DMS79 treated with DMSO at 0.1 percent for 48 hours (cell line): Measurements from ENCODE around the gene ENTPD8.
A peak's percentile ranks its signal among the peaks of the same experiment; 100 is the strongest.
"Not testable (repeated sequence)": the region's sequence is repeated elsewhere in the genome, so short reads cannot be mapped to it uniquely, and the experiment has no call there.

Source experiments
- DNase-seq: peaks from one replicate; lab custom pipeline; 2025; lab: John Stamatoyannopoulos, UW

ENTPD8 gene

GRCh38 chr9:137458194-137459151 is 17.3 kb upstream of the ENTPD8 start:
- DNase-seq = peak; percentile 15

GRCh38 chr9:137457406-137458193 is 16.4 kb upstream of the ENTPD8 start:
- DNase-seq = no peak

GRCh38 chr9:137456864-137457405 is 15.8 kb upstream of the ENTPD8 start:
- DNase-seq = no peak

GRCh38 chr9:137456061-137456863 is 15.1 kb upstream of the ENTPD8 start:
- no peak for DNase-seq

DNA sequence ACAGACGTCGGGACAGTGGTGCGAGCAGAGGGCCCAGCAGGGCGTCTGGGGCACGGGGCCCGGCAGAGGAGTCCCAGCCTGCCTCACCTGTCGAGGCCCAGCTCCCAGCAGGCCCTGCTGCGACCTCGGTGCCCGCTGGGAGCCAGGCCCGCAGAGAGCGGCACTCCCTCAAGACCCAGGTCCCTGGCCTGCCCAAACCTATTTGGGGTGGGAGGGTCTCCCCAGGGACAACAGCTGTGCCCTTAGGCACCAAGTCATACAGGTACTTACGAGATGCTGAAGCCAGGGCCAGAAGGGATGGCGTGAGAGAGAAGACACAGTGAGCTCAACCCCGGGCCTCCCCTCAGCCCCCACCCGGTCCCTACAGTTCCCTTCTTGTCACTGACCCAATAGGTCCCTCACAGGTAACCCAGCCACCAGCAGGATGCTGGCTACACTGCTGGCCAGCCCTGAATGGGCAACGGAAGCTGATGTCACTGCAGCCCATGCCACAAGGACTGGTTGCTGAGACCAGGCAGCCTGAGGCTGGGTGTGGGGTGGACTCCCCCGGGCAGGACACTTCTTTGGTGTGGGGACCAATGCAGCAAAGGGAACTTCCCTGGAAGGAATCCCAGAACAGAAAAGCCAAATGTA is 14.3 kb upstream of the ENTPD8 start:
- DNase-seq = no peak

DNA sequence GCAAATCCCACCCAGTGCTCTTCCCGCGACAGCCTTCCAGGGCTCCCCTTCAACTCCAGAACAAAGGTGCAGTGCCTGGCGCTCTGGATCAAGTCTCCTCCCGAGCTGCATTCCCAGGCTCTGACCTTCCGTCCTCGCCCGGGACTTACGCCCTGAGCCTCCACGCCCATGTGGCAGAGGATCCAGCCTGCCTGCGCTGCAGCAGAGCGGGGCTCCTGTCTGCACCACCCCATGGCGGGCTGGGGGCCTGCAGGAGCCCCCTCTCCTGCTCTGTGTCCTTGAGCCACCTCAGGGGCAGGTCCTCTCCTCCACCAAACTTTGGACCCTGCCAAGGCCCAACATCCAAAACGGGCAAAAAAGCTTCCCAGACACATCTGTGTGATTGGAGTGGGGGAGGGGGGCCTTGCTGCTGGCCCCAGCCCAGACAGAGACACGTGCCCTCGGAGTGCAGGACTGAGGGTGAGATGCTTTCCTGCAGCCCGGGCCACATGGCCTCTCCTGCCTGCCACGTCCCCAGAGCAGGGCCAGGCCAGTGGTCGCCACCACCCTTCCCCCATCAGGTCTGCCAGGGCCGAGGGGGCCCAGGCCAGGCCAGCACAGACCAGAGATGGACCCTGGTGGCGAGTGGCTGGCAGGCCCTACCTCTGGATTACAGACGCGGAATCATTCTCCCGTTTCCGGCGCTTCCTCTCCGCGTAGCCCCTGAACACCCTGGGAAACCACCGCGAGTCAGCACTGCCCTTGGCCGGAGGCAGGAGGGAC is 13.6 kb upstream of the ENTPD8 start:
- DNase-seq = no peak

DNA sequence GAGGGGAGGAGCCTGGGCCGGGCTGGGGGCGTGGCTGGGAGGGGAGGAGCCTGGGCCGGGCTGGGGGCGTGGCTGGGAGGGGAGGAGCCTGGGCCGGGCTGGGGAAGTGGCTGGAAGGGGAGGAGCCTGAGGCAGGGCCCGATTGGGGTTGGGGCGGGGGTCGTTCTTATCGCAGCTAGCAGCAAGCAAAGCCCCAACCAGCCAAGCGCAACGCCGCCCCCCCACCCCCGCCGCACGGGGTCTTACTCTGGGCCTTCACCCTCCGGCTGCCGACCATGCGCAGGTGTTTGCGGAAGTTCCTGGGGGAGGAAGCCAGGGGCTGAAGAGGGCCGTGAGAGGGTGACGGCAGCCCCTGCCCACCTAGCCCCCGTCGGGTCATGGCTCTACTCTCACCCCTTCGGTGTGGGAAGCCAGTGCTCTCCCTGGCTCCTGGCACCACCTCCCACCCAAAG is 13.0 kb upstream of the ENTPD8 start:
- no peak for DNase-seq

- no peak for DNase-seq
Measured at GRCh38 chr9:137453643-137454081, 12.5 kb upstream of the ENTPD8 start.

GRCh38 chr9:137452761-137453642 is 11.8 kb upstream of the ENTPD8 start:
- no peak for DNase-seq

GRCh38 chr9:137452006-137452760 is 11.0 kb upstream of the ENTPD8 start:
- DNase-seq = no peak

- not testable (repeated sequence) for DNase-seq
Measured at GRCh38 chr9:137451264-137452005, 10.3 kb upstream of the ENTPD8 start.

GRCh38 chr9:137450539-137451222 is 9.5 kb upstream of the ENTPD8 start:
- DNase-seq = not testable (repeated sequence)

DNA sequence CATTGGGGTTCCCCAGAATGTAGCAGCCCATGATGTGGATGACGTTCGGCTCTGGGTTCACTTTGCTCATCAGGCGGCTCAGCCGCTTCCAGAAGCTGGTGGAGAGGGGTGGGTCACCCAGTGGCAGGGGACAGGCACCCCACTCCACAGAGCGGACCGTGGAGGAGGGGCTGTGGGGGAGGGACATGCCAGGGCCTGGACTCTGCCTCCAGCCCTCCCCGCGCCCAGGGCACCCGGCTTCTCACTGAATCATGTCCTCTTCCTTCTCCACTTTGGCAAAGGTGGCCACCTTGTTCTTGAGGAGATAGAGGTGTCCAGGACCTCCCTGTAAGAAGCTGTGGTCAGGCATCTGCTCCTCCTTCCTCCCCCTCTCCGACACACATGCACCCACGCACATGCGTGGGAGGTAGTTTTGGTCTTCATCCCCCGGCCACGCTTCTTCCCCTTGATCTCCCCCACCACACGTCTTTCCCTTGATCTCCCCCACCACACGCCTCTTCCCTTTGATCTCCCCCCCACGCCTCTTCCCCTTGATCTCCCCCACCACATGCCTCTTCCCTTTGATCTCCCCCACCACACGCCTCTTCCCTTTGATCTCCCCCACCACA is 8.9 kb upstream of the ENTPD8 start:
- DNase-seq = no peak

DNA sequence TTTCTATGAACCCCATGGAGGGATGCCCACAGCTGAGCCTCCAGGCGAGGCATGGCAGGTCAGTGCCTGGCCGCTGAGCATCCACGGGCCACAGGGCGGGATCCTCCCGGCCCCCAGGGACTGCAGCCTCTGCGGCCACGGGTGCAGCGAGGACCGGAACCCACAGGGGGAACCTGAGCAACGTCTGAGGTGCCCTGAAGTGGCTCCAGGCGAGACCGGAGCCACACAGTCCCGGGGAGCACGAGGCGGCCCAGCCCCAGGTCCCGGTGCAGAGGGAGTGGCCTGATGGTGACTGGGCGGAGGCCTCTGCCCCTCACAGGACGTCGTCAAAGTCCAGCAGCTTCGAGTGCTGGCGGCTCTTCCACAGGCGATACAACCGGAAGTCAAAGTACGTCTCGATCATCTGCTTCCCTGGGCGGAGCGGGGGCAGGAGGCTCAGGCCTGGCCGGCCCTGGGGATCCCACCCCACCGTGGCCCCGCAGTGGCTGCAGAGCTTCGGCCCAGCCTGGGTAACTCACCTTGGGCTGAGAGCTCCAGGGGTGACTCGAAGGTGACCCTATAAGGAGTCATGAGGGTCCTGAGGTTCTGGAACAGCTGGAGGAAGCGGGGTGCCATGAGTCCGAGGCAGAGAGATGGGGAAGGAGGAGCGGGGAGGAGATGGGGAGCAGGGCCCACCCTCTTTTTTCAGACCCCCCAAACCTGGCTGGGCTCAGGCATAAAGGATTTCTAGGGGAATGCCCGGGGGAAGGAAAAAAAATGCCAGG is 8.1 kb upstream of the ENTPD8 start:
- DNase-seq = no peak

DNA sequence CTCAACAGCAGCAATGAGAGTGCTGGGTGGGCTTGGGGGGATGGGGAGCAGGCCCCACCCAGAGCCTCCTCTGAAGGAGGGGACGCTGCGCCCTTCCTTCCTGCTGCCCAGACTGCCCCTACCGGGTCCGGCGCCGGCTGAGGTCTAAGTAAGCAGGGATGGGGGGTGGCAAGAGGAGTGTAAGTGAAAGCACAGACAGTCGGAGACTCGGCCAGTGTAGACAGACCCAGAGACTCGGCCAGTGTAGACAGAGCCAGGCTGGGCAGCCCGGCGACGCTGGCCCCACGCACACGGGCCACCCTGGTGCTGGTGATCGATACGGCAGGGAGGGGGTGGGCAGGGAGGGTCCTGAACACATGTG is 7.4 kb upstream of the ENTPD8 start:
- no peak for DNase-seq
